ENCODE measurements around the gene NEDD8.

GRCh38 chr14:24179961-24180796 is 52.0 kb downstream of the NEDD8 start:
- TF ChIP-seq, protein P1, sequence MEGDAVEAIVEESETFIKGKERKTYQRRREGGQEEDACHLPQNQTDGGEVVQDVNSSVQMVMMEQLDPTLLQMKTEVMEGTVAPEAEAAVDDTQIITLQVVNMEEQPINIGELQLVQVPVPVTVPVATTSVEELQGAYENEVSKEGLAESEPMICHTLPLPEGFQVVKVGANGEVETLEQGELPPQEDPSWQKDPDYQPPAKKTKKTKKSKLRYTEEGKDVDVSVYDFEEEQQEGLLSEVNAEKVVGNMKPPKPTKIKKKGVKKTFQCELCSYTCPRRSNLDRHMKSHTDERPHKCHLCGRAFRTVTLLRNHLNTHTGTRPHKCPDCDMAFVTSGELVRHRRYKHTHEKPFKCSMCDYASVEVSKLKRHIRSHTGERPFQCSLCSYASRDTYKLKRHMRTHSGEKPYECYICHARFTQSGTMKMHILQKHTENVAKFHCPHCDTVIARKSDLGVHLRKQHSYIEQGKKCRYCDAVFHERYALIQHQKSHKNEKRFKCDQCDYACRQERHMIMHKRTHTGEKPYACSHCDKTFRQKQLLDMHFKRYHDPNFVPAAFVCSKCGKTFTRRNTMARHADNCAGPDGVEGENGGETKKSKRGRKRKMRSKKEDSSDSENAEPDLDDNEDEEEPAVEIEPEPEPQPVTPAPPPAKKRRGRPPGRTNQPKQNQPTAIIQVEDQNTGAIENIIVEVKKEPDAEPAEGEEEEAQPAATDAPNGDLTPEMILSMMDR (IDR thresholded peaks at IDR 0.05) = no peak
- no peak for TF ChIP-seq POLR2A (IDR thresholded peaks at IDR 0.05)

Measured in uterus (tissue), 2 donors.